Measurements from ENCODE around the gene KCNQ5. TPM values are rescaled to one million over a fixed set of nuclear protein-coding genes. Genes with fewer than 3 reads are reported as not detected.

The KCNQ5 gene
- total RNA-seq, 1 experiment from 2014 or later: not detected

GRCh38 chr6:72825315-72825911 is 203.5 kb downstream of the KCNQ5 start:
- TF ChIP-seq CBX3 (IDR thresholded peaks at IDR 0.05; ENCODE audit: low read depth) (no peak), REST (IDR thresholded peaks at IDR 0.05; ENCODE audit: low read depth) (no peak), CTCF (IDR thresholded peaks at IDR 0.05 in 2 of 3, conservative IDR thresholded peaks at IDR 0.05 in 1 of 3; ENCODE audit: borderline replicate concordance in 1 of 3, insufficient read depth in 1 of 3, low read depth in 2 of 3, low read length in 2 of 3) (no peak), SP1 (IDR thresholded peaks at IDR 0.05; ENCODE audit: low read depth) (no peak), ZBTB33 (IDR thresholded peaks at IDR 0.05; ENCODE audit: extremely low read depth, insufficient replicate concordance, low read length) (no peak), YY1 (IDR thresholded peaks at IDR 0.05; ENCODE audit: extremely low read depth, insufficient replicate concordance, low read depth, low read length) (no peak), JUND (IDR thresholded peaks at IDR 0.05) (no peak), ATF3 (IDR thresholded peaks at IDR 0.05) (no peak), RAD21 (IDR thresholded peaks at IDR 0.05; ENCODE audit: low read depth) (no peak), TCF7L2 (IDR thresholded peaks at IDR 0.05; ENCODE audit: borderline replicate concordance, extremely low read depth, insufficient read depth, insufficient read length) (no peak), ZNF274 (IDR thresholded peaks at IDR 0.05; ENCODE audit: low read depth, low read length) (no peak), ZFX (IDR thresholded peaks at IDR 0.05) (no peak), EZH2phosphoT487 (IDR thresholded peaks at IDR 0.05; ENCODE audit: borderline replicate concordance) (no peak), ELF1 (IDR thresholded peaks at IDR 0.05; ENCODE audit: borderline replicate concordance, low read depth) (no peak)
- ATAC-seq: no peak
- BruUV-seq (replicated peaks): no TSS peak
- ChIA-PET RAD21 (ENCODE audit: low non-redundant PET in 1 of 2, low total read pairs in 2 of 2, uncharacterized antibody in 2 of 2, unreplicated experiment in 2 of 2) (no interaction called here), POLR2A (no interaction called here), CTCF (no interaction called here)
- Histone ChIP-seq H3K4me1 (ENCODE audit: control insufficient read depth in 1 of 2, insufficient read depth in 2 of 2, low read length in 2 of 2) (no peaks in the 10 kb centered on the region), H2AFZ (ENCODE audit: low read depth, low read length, poor library complexity, severe bottlenecking) (no peak overlapping the region), H3K9me2 (ENCODE audit: insufficient read depth) (no peaks in the 10 kb centered on the region), H3K4me2 (ENCODE audit: low read length) (no peak overlapping the region), H3K36me3 (ENCODE audit: control insufficient read depth in 1 of 2, insufficient read depth in 2 of 2, low read length in 2 of 2) (no peaks in the 10 kb centered on the region), H3K79me2 (ENCODE audit: insufficient read depth, low read length) (no peaks in the 10 kb centered on the region), H3K9ac (ENCODE audit: low read length) (no peak overlapping the region), H4K20me1 (ENCODE audit: insufficient read depth) (no peaks in the 10 kb centered on the region; the same call in 1 of the 2 replicates), H3K27me3 (ENCODE audit: insufficient read depth, low read length) (no peaks in the 10 kb centered on the region; the same call in 1 of the 2 replicates), H3K9me3 (ENCODE audit: control insufficient read depth in 1 of 2, insufficient read depth in 1 of 2, low read depth in 1 of 2, low read length in 2 of 2) (no peaks in the 10 kb centered on the region), H3K27ac (ENCODE audit: low read depth, low read length) (no peak overlapping the region), H3K4me3 (replicated peaks in 1 of 2; ENCODE audit: low read depth in 1 of 2, low read length in 2 of 2) (no peak overlapping the region)
- no peak for DNase-seq (ENCODE audit: low read depth, low spot score)
- intact Hi-C loops (cut with micrococcal nuclease): no loop called here

Data from HCT116 (cell line).